ENCODE measurements around the gene CNTLN.
A peak's percentile ranks its signal among the peaks of the same experiment; 100 is the strongest.
"Not testable (repeated sequence)": the region's sequence is repeated elsewhere in the genome, so short reads cannot be mapped to it uniquely, and the experiment has no call there.

The CNTLN gene

GRCh38 chr9:17134396-17135294, at the start of gene CNTLN:
TSS of gene CNTLN (plus strand) at chr9:17135040. CDS start at chr9:17135066, 26 bp downstream.
- peak; percentile 76 for DNase-seq (ENCODE audit: low read depth)

- DNase-seq (ENCODE audit: low read depth) = no peak
Observed at GRCh38 chr9:17088566-17088965, 46.3 kb upstream of the CNTLN start.

- DNase-seq (ENCODE audit: low read depth) = no peak
Observed at GRCh38 chr9:17090041-17090440, 44.8 kb upstream of the CNTLN start.

- DNase-seq (ENCODE audit: low read depth) = peak; percentile 14
Observed at GRCh38 chr9:17116400-17116837, 18.4 kb upstream of the CNTLN start.

- DNase-seq (ENCODE audit: low read depth) = no peak
Observed at GRCh38 chr9:17117372-17117771, 17.5 kb upstream of the CNTLN start.

- DNase-seq (ENCODE audit: low read depth) = no peak
Observed at GRCh38 chr9:17120203-17120602, 14.6 kb upstream of the CNTLN start.

- no peak for DNase-seq (ENCODE audit: low read depth)
Observed at GRCh38 chr9:17121264-17121663, 13.6 kb upstream of the CNTLN start.

- no peak for DNase-seq (ENCODE audit: low read depth)
Observed at GRCh38 chr9:17130291-17130690, 4.5 kb upstream of the CNTLN start.

- no peak for DNase-seq (ENCODE audit: low read depth)
Observed at GRCh38 chr9:17130725-17131124, 4.1 kb upstream of the CNTLN start.

- DNase-seq (ENCODE audit: low read depth) = no peak
Observed at GRCh38 chr9:17131494-17131893, 3.3 kb upstream of the CNTLN start.

- DNase-seq (ENCODE audit: low read depth) = peak; percentile 25
Observed at GRCh38 chr9:17135295-17136160, 688 bp downstream of the CNTLN start.

GRCh38 chr9:17137566-17137965, 2.7 kb downstream of the CNTLN start:
- DNase-seq (ENCODE audit: low read depth) = no peak

GRCh38 chr9:17138503-17138902, 3.7 kb downstream of the CNTLN start:
- no peak for DNase-seq (ENCODE audit: low read depth)

GRCh38 chr9:17140418-17140817, 5.6 kb downstream of the CNTLN start:
- DNase-seq (ENCODE audit: low read depth) = no peak

GRCh38 chr9:17148324-17148723, 13.5 kb downstream of the CNTLN start:
- DNase-seq (ENCODE audit: low read depth) = no peak

GRCh38 chr9:17159469-17159868, 24.6 kb downstream of the CNTLN start:
- DNase-seq (ENCODE audit: low read depth) = no peak

- no peak for DNase-seq (ENCODE audit: low read depth)
Observed at GRCh38 chr9:17160327-17160726, 25.5 kb downstream of the CNTLN start.

- DNase-seq (ENCODE audit: low read depth) = no peak
Observed at GRCh38 chr9:17165764-17166163, 30.9 kb downstream of the CNTLN start.

- no peak for DNase-seq (ENCODE audit: low read depth)
Observed at GRCh38 chr9:17166346-17166745, 31.5 kb downstream of the CNTLN start.

- no peak for DNase-seq (ENCODE audit: low read depth)
Observed at GRCh38 chr9:17171309-17172094, 36.7 kb downstream of the CNTLN start.

GRCh38 chr9:17177496-17177895, 42.7 kb downstream of the CNTLN start:
- DNase-seq (ENCODE audit: low read depth) = not testable (repeated sequence)

GRCh38 chr9:17185481-17186029, 50.7 kb downstream of the CNTLN start:
- no peak for DNase-seq (ENCODE audit: low read depth)

Data from GM04504 (cell line).